IPS-NIHi7 (cell line): Measurements from ENCODE around the gene CALD1.

Experiments used
- DNase-seq: peaks from one replicate; pipeline ENCODE4 v3.0.0; 2012; ENCODE audit warnings: mixed read lengths; ENCODE audit errors: extremely low spot score

The CALD1 gene

DNA sequence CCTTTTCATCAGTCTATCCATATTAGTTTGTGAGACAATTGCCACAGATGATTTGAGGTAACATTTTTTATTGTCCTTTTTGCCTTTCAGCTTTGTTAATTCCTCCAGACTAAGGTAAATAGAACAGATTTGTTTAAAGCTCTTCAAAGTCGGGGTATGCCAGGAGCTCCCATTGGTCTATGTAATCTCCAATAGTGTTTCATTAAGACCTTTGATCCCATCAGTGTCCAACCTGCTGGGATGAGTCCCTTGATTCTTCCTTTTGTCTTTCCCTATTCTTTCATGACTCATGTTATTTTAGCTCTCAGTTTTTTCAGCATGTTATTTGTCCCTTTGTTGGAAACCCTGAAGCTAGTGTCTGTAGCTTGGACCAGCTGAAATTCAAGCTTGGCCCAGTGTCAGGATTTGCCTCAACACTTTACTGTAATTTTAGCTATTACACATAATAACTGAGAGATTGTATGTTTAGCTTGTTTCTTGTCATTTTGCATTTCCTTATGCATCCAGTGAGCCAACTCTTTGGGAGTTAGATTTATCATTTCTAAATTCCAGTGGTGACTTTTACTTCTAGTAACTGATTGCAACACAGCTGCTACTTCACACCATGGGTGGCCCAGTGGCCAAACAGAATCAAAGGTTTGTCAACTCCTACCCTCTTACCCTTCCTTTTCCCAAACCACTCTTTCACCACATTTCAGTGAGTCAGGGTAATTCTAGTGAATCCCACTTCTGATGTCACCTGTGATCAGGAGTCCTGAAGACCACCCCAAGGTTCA lies 222.1 kb downstream of the CALD1 start:
- DNase-seq, result no peak

DNA sequence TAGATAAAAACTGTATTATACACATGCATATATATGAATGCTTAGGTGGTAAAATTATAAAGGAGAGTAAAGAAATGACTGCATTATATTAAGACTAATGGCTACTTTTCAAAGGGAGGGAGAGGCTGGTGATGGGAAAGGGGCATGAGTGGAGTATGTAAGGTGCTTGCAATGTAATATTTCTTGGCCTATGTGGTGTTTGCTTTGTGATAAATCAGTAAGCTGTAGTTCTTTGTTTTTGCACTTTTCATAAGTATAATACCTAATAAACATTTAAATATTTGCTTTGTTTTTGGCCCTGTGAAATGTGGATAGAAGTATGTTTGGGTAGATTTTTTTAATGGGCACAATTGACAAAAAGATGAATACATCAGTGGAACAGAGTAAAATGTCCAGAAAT lies 232.8 kb downstream of the CALD1 start:
- DNase-seq, result no peak
